DND-41 (cell line): Measurements from ENCODE around the gene RABGAP1L.

Source experiments
- ATAC-seq: fragments of 200-7000 bp; cut with Tn5 transposase; 3 replicates; pipeline ENCODE4 v1.9.1; 2021; ENCODE audit warnings: low read depth; ENCODE audit not compliant: insufficient read depth
- DNase-seq: peaks from one replicate; pipeline ENCODE4 v3.0.0-alpha.2; 2020
- H2AFZ ChIP-seq: 2 replicates; pipeline ENCODE4 v1.6.0; 2012; ENCODE audit warnings: low read depth, low read length
- H3K27ac ChIP-seq: 2 replicates; pipeline ENCODE4 v1.5.1; 2012; ENCODE audit warnings: low read length, inconsistent platforms
- H3K27me3 ChIP-seq: fragments of 200-600 bp; sonication (generic); 2 replicates; pipeline ENCODE4 v1.6.0; 2012; ENCODE audit warnings: low read length, mild to moderate bottlenecking, inconsistent platforms; ENCODE audit not compliant: insufficient read depth, poor library complexity
- H3K36me3 ChIP-seq: 2 replicates; pipeline ENCODE4 v1.5.1; 2012; ENCODE audit warnings: low read length, inconsistent platforms; ENCODE audit not compliant: insufficient read depth
- H3K4me1 ChIP-seq: 2 replicates; pipeline ENCODE4 v1.5.1; 2012; ENCODE audit warnings: mild to moderate bottlenecking, low read length; ENCODE audit not compliant: insufficient read depth
- H3K4me2 ChIP-seq: 2 replicates; pipeline ENCODE4 v1.6.0; 2012; ENCODE audit warnings: mild to moderate bottlenecking, moderate library complexity, low read length, inconsistent platforms; ENCODE audit not compliant: insufficient read depth
- H3K4me3 ChIP-seq, 2 experiments: fragments of 200-600 bp in 1 of 2; shearing (Covaris generic) in 1 of 2; 2 replicates each; pipeline ENCODE4 v1.5.1; 2012 to 2016; ENCODE audit warnings: inconsistent platforms in 2 of 2, low read length in 2 of 2, mild to moderate bottlenecking in 2 of 2, low read depth in 1 of 2, moderate library complexity in 1 of 2
- H3K79me2 ChIP-seq: 2 replicates; pipeline ENCODE4 v1.6.0; 2012; ENCODE audit warnings: low read length, inconsistent platforms; ENCODE audit not compliant: insufficient read depth
- H3K9ac ChIP-seq: 2 replicates; pipeline ENCODE4 v1.6.0; 2012; ENCODE audit warnings: low read depth, mild to moderate bottlenecking, inconsistent platforms, low read length, moderate library complexity
- H3K9me3 ChIP-seq: 2 replicates; pipeline ENCODE4 v1.5.1; 2012; ENCODE audit warnings: low read length, moderate library complexity, mild to moderate bottlenecking, inconsistent platforms; ENCODE audit not compliant: insufficient read depth, severe bottlenecking
- H4K20me1 ChIP-seq: 2 replicates; pipeline ENCODE4 v1.6.0; 2012; ENCODE audit warnings: low read length; ENCODE audit not compliant: insufficient read depth
- CTCF ChIP-seq: IDR thresholded peaks from 2 replicates; pipeline ENCODE4 v1.5.1; 2012; ENCODE audit warnings: borderline replicate concordance, low read length, moderate library complexity, mild to moderate bottlenecking; ENCODE audit not compliant: poor library complexity, severe bottlenecking; ENCODE audit errors: extremely low read depth
- EZH2 ChIP-seq: IDR thresholded peaks from 3 replicates; pipeline ENCODE4 v1.6.1; 2012; ENCODE audit warnings: borderline replicate concordance, low read depth, mild to moderate bottlenecking, moderate library complexity, low read length, inconsistent platforms; ENCODE audit not compliant: severe bottlenecking

RABGAP1L gene

DNA sequence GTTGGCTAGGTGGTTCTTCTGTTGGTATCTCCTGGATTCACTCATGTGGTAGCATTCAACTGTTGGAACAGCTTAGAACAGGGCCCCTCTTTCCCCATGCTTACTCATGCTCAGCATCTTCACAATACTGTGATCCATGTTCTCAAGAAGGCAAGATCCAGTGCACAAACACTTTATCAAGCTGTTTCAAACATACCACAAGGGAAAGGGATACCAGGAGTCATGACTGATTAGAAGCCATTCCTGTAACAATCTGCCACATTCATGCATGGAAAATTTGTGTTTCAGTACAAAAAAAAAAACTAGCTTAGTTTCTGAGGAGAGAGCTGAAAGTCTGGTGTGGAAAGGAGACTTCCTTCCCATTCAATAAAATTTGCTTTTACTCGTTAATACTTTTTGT, 670.7 kb downstream of the RABGAP1L start:
- no peaks in the 10 kb centered on the region for H3K9me3 ChIP-seq
- no peaks in the 10 kb centered on the region for H4K20me1 ChIP-seq
- DNase-seq: no peak
- no peak overlapping the region for H3K27ac ChIP-seq
- no peaks in the 10 kb centered on the region for H3K36me3 ChIP-seq
- no peak for ATAC-seq
- no peak overlapping the region for H3K4me2 ChIP-seq
- no peak overlapping the region for H3K4me3 ChIP-seq
- H3K4me1 ChIP-seq: no peaks in the 10 kb centered on the region
- no peak overlapping the region for H2AFZ ChIP-seq
- H3K9ac ChIP-seq: no peak overlapping the region
- no peaks in the 10 kb centered on the region for H3K79me2 ChIP-seq
- H3K27me3 ChIP-seq: no peaks in the 10 kb centered on the region
- no peak for TF ChIP-seq EZH2
- TF ChIP-seq CTCF: no peak

DNA sequence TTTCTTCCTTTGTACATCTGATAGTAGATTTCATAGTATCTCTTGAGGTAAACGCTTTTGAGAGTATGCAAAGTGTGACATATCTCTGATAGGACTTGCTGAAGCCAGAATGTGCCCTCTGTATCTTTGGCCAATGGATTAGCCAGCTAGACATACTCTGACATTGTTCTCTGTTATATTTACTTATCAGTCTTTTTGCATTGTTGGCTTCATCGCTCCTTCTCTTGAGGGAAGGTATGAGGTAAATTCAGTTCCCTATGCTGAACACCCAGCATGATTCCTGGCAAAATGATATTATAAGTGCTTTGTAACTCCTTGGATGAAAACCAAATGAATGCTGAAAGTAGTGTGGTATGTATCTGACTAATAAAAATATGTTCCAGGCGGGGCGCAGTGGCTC, 677.2 kb downstream of the RABGAP1L start:
- no peak overlapping the region for H3K4me2 ChIP-seq
- ATAC-seq (no peak), DNase-seq (no peak)

DNA sequence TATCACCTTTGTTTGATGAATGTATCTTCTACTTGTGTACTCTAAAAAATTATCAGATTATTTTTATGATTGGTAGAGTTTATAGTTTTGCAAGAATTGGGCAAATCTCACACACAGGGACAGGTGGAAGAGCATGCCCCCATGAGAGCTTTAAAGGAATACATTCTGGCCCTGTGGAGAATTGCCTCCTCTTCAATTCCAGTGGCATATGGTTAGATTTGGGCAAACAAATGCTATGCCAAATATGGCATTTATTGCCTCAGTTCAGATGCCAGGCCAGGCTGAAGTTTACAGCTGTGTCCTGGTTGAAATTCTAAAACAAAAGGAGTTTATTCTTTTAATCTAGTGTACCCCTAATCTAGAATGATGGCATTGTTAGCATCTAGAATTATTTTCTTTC, 678.1 kb downstream of the RABGAP1L start:
- no peaks in the 10 kb centered on the region for H3K36me3 ChIP-seq
- DNase-seq: no peak
- no peak overlapping the region for H3K4me2 ChIP-seq
- ATAC-seq: no peak
- H3K4me3 ChIP-seq: no peak overlapping the region
- H3K9me3 ChIP-seq: no peaks in the 10 kb centered on the region
- H2AFZ ChIP-seq: no peak overlapping the region
- TF ChIP-seq CTCF (no peak), EZH2 (no peak)
- H3K4me1 ChIP-seq: no peaks in the 10 kb centered on the region
- no peaks in the 10 kb centered on the region for H4K20me1 ChIP-seq
- H3K79me2 ChIP-seq: no peaks in the 10 kb centered on the region
- H3K27me3 ChIP-seq: no peaks in the 10 kb centered on the region
- H3K27ac ChIP-seq: no peak overlapping the region
- no peak overlapping the region for H3K9ac ChIP-seq

More for the DNA sequence above, 677.2 kb downstream of the RABGAP1L start:
- no peaks in the 10 kb centered on the region for H3K4me1 ChIP-seq
- H3K27ac ChIP-seq: no peak overlapping the region
- H3K9me3 ChIP-seq: no peaks in the 10 kb centered on the region
- H3K36me3 ChIP-seq: no peaks in the 10 kb centered on the region
- no peak overlapping the region for H2AFZ ChIP-seq
- no peak overlapping the region for H3K9ac ChIP-seq
- no peaks in the 10 kb centered on the region for H3K27me3 ChIP-seq
- no peaks in the 10 kb centered on the region for H4K20me1 ChIP-seq
- H3K4me3 ChIP-seq: no peak overlapping the region
- TF ChIP-seq EZH2 (no peak), CTCF (no peak)
- H3K79me2 ChIP-seq: no peaks in the 10 kb centered on the region

DNA sequence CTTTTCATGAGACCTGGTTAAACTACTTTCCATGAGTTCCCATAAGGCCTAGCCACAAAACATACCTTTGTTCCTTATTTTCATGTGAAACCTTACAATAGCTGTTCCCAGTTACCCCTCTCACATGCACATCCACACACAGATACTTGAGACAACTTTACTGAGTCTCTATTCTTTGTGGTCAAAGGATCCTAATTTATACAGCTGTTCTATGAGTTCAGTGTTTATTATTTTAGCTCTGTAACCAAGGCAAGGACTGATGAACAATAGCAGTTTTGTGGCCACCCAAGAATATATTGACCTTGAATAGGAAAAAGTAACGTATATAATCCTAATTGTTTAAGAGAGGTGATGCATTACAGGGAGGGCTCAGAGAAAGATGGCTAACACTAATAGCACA, 679.9 kb downstream of the RABGAP1L start:
- Histone ChIP-seq H3K27ac (no peak overlapping the region), H3K9ac (no peak overlapping the region), H4K20me1 (no peaks in the 10 kb centered on the region), H3K27me3 (no peaks in the 10 kb centered on the region), H3K9me3 (no peaks in the 10 kb centered on the region), H3K4me2 (no peak overlapping the region), H3K36me3 (no peaks in the 10 kb centered on the region), H3K4me3 (no peak overlapping the region), H2AFZ (no peak overlapping the region), H3K79me2 (no peaks in the 10 kb centered on the region), H3K4me1 (no peaks in the 10 kb centered on the region)
- DNase-seq (no peak), ATAC-seq (no peak)
- TF ChIP-seq CTCF (no peak), EZH2 (no peak)
